Subcutaneous abdominal adipose tissue (tissue), 5 donors: Measurements from ENCODE around the gene SLC35B2.
A peak's percentile ranks its signal among the peaks of the same experiment; 100 is the strongest.
"Not testable (repeated sequence)": the region's sequence is repeated elsewhere in the genome, so short reads cannot be mapped to it uniquely, and the experiment has no call there.

Experiments used
- H3K27ac ChIP-seq: one replicate; pipeline ENCODE4 v1.7.0; 2013; ENCODE audit warnings: low read depth, mild to moderate bottlenecking, inconsistent platforms, low read length, moderate library complexity
- H3K27me3 ChIP-seq, 5 donors: one replicate each; pipeline ENCODE4 v1.7.0; 2013; ENCODE audit warnings: low read length in 5 of 5, inconsistent platforms in 1 of 5; ENCODE audit not compliant: control insufficient read depth in 5 of 5, insufficient read depth in 4 of 5
- H3K36me3 ChIP-seq, 5 donors: one replicate each; pipeline ENCODE4 v1.7.0; 2013; ENCODE audit warnings: low read length in 5 of 5; ENCODE audit not compliant: control insufficient read depth in 5 of 5, insufficient read depth in 5 of 5
- H3K4me1 ChIP-seq, 5 donors: one replicate each; pipeline ENCODE4 v1.7.0; 2013; ENCODE audit warnings: low read length in 5 of 5, mild to moderate bottlenecking in 3 of 5, moderate library complexity in 1 of 5; ENCODE audit not compliant: control insufficient read depth in 5 of 5, insufficient read depth in 5 of 5
- H3K4me3 ChIP-seq, 5 donors: one replicate each; pipeline ENCODE4 v1.7.0; 2013; ENCODE audit warnings: low read length in 5 of 5, low read depth in 1 of 5
- H3K9ac ChIP-seq, 5 donors: one replicate each; pipeline ENCODE4 v1.7.0; 2013; ENCODE audit warnings: low read length in 5 of 5, mild to moderate bottlenecking in 4 of 5, moderate library complexity in 3 of 5
- H3K9me3 ChIP-seq, 5 donors: one replicate each; pipeline ENCODE4 v1.7.0; 2013; ENCODE audit warnings: low read length in 5 of 5; ENCODE audit not compliant: control insufficient read depth in 5 of 5
- donor health status: healthy.
- donor health status: healthy.
- donor health status: healthy.
- donor health status: healthy.
- donor health status: healthy.

Gene SLC35B2

GRCh38 chr6:44235891-44236516 lies 21.3 kb downstream of the SLC35B2 start:
- Histone ChIP-seq H3K9ac (peak overlapping the region in 1 of 5 donors; percentile 54), H3K36me3 (peaks cover 0 to 33% (median 31%) of the 10 kb centered on the region in 5 donors)

GRCh38 chr6:44235269-44235668 lies 22.1 kb downstream of the SLC35B2 start:
- peaks cover 0 to 40% (median 38%) of the 10 kb centered on the region in 5 donors for H3K36me3 ChIP-seq
- no peaks in the 10 kb centered on the region for H3K27me3 ChIP-seq
- no peak overlapping the region for H3K4me3 ChIP-seq
- peaks cover 13 to 76% (median 67%) of the 10 kb centered on the region in 5 donors for H3K4me1 ChIP-seq
- H3K9ac ChIP-seq = peak overlapping the region in 3 of 5 donors; percentile 50 to 58 (median 54)
- H3K9me3 ChIP-seq = no peaks in the 10 kb centered on the region
- peak overlapping the region; percentile 94 for H3K27ac ChIP-seq

More at GRCh38 chr6:44235891-44236516, 21.3 kb downstream of the SLC35B2 start:
- Histone ChIP-seq H3K27me3 (no peaks in the 10 kb centered on the region), H3K4me1 (peaks cover 13 to 70% (median 59%) of the 10 kb centered on the region in 5 donors), H3K9me3 (no peaks in the 10 kb centered on the region), H3K27ac (peak overlapping the region; percentile 94), H3K4me3 (no peak overlapping the region)

- Histone ChIP-seq H3K36me3 (peaks cover 0 to 49% (median 47%) of the 10 kb centered on the region in 5 donors), H3K4me1 (peaks cover 13 to 85% (median 76%) of the 10 kb centered on the region in 5 donors), H3K4me3 (no peak overlapping the region), H3K9me3 (no peaks in the 10 kb centered on the region), H3K9ac (peak overlapping the region; percentile 26 to 72 (median 58)), H3K27me3 (no peaks in the 10 kb centered on the region), H3K27ac (peak overlapping the region; percentile 94)
These were observed 23.0 kb downstream of the SLC35B2 start for GRCh38 chr6:44234101-44235025.

- Histone ChIP-seq H3K36me3 (peaks cover 0 to 56% (median 52%) of the 10 kb centered on the region in 5 donors), H3K9me3 (no peaks in the 10 kb centered on the region), H3K27me3 (no peaks in the 10 kb centered on the region), H3K9ac (peak overlapping the region; percentile 26 to 72 (median 53)), H3K4me1 (peaks cover 17 to 92% (median 83%) of the 10 kb centered on the region in 5 donors), H3K4me3 (no peak overlapping the region), H3K27ac (peak overlapping the region; percentile 94)
These were observed 23.7 kb downstream of the SLC35B2 start for GRCh38 chr6:44233567-44234100.

GRCh38 chr6:44232676-44233566 lies 24.4 kb downstream of the SLC35B2 start:
- peak overlapping the region; percentile 94 for H3K27ac ChIP-seq
- H3K27me3 ChIP-seq = no peaks in the 10 kb centered on the region
- peak overlapping the region; percentile 26 to 72 (median 53) for H3K9ac ChIP-seq
- peaks cover 22 to 93% (median 85%) of the 10 kb centered on the region in 5 donors for H3K4me1 ChIP-seq
- H3K4me3 ChIP-seq = no peak overlapping the region
- H3K9me3 ChIP-seq = no peaks in the 10 kb centered on the region
- H3K36me3 ChIP-seq = peaks cover 0 to 62% (median 52%) of the 10 kb centered on the region in 5 donors

- H3K4me3 ChIP-seq, H3K27me3 ChIP-seq, H3K9ac ChIP-seq, H3K9me3 ChIP-seq: not testable (repeated sequence)
- Histone ChIP-seq H3K36me3 (peaks cover 0 to 70% (median 56%) of the 10 kb centered on the region in 5 donors), H3K27ac (peak overlapping the region; percentile 99), H3K4me1 (peaks cover 22 to 96% (median 87%) of the 10 kb centered on the region in 5 donors)
These were observed 25.9 kb downstream of the SLC35B2 start for GRCh38 chr6:44231426-44231825.

- H3K27me3 ChIP-seq = no peaks in the 10 kb centered on the region
- H3K27ac ChIP-seq = peak overlapping the region; percentile 99
- H3K9me3 ChIP-seq = no peaks in the 10 kb centered on the region
- no peak overlapping the region for H3K4me3 ChIP-seq
- H3K36me3 ChIP-seq = peaks cover 0 to 66% (median 52%) of the 10 kb centered on the region in 5 donors
- peak overlapping the region in 1 of 5 donors; percentile 14 for H3K9ac ChIP-seq
- peaks cover 24 to 96% (median 90%) of the 10 kb centered on the region in 5 donors for H3K4me1 ChIP-seq
These were observed 27.2 kb downstream of the SLC35B2 start for GRCh38 chr6:44230034-44230675.

GRCh38 chr6:44229376-44230033 lies 27.8 kb downstream of the SLC35B2 start:
- H3K27ac ChIP-seq = peak overlapping the region; percentile 99
- peak overlapping the region in 1 of 5 donors; percentile 14 for H3K9ac ChIP-seq
- peaks cover 0 to 64% (median 52%) of the 10 kb centered on the region in 5 donors for H3K36me3 ChIP-seq
- H3K9me3 ChIP-seq = no peaks in the 10 kb centered on the region
- H3K4me1 ChIP-seq = peaks cover 26 to 96% (median 90%) of the 10 kb centered on the region in 5 donors
- no peak overlapping the region for H3K4me3 ChIP-seq
- H3K27me3 ChIP-seq = no peaks in the 10 kb centered on the region
